SK-N-MC (cell line): ENCODE results near the gene GPATCH8.

ENCODE experiments used
- DNase-seq: peaks from one replicate; pipeline ENCODE4 v3.0.0-alpha.2; 2011; ENCODE audit warnings: low read depth, low spot score
- H3K27ac ChIP-seq: fragments of 200-600 bp; sonication (generic); 2 replicates; pipeline ENCODE4 v1.5.1; 2016; ENCODE audit warnings: mixed run types
- H3K36me3 ChIP-seq: fragments of 200-600 bp; sonication (generic); 2 replicates; pipeline ENCODE4 v1.6.1; 2017; ENCODE audit warnings: antibody characterized with exemption, low read length, mixed read lengths; ENCODE audit not compliant: insufficient read depth
- H3K4me3 ChIP-seq: fragments of 200-600 bp; sonication (generic); 2 replicates; pipeline ENCODE4 v1.5.1; 2016
- H3K9ac ChIP-seq: fragments of 200-600 bp; sonication (generic); 2 replicates; pipeline ENCODE4 v1.8.0; 2017; ENCODE audit warnings: mixed run types, mixed read lengths; ENCODE audit not compliant: insufficient read length
- H3K9me3 ChIP-seq: fragments of 200-600 bp; sonication (generic); 2 replicates; pipeline ENCODE4 v1.6.1; 2017; ENCODE audit warnings: low read depth, mild to moderate bottlenecking, antibody characterized with exemption, low read length, moderate library complexity, mixed read lengths
- EZH2 ChIP-seq: fragments of 200-600 bp; sonication (generic); IDR thresholded peaks from one replicate; pipeline ENCODE4 v1.6.1; 2017; ENCODE audit warnings: antibody characterized with exemption
- FOXP2 ChIP-seq: optimal IDR thresholded peaks from 2 replicates; pipeline ENCODE3; 2011; ENCODE audit warnings: mild to moderate bottlenecking, moderate library complexity; ENCODE audit not compliant: insufficient read depth; ENCODE audit errors: extremely low read length, control extremely low read depth
- POLR2AphosphoS5 ChIP-seq: IDR thresholded peaks from 2 replicates; pipeline ENCODE4 v1.6.1; 2012; ENCODE audit warnings: mild to moderate bottlenecking, low read depth, low read length, borderline replicate concordance

Gene GPATCH8

DNA sequence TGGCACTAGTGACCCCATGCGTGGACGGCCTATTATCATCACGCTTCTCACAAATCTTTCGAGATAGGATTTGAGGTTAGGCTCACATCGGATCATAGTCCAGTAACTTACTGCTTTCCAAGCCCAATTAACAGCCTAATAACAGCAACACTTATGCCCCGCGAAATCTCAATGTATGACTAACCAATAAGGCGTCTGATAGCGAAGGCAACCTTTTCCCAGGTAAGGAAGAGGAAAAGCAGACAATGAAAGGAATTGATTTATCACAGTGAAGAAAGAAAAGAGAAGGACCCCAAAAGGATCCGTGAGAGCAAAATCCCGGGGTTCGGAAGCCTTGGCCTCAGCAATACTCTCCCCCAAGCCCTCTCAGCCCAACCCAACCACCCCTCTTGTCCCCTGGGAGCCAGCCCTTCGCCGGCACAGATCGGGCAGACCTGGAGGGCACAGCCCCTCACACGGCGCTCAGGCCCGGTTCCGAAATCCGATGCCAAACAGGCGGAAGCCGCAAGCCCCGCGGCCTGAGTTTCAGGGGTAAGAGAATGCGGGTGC lies 534 bp downstream of the GPATCH8 start:
- Histone ChIP-seq H3K27ac (peak overlapping the region; percentile 81), H3K9ac (peak overlapping the region; percentile 98), H3K9me3 (no peaks in the 10 kb centered on the region), H3K4me3 (peak overlapping the region; percentile 79), H3K36me3 (peaks cover 8% of the 10 kb centered on the region; the same call in 1 of the 2 replicates)
- no peak for DNase-seq
- TF ChIP-seq EZH2, result no peak
- no peak for TF ChIP-seq POLR2AphosphoS5
- TF ChIP-seq FOXP2, result no peak

DNA sequence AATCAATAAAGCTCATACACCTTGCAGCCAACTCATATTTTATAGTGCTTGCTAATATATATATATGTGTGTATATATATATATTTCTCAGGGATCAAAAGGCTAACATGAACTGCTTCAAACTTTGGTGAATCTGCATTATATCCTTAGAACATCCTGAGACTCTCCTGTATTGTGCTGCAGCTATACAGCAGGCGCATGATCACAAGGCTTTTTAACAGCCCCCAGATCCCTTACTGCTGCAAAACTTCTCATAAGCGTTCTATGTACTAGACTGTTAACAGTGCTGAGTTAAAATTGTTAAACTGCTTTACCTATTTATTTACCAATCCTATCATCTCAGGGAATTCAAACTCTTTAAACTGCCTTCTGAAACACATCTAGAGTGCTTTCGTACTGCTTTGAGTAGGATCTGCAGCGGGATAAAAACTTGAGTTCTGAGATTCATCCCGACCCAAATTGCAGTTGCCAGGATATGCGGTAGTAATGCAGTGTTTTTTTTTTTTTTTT lies 1.3 kb downstream of the GPATCH8 start:
- TF ChIP-seq FOXP2 (no peak), EZH2 (no peak), POLR2AphosphoS5 (no peak)
- 0 out of 2 replicates have a peak overlapping the region, but pooled peaks have one; percentile 3 for H3K27ac ChIP-seq
- no peak for DNase-seq
- peaks cover 8% of the 10 kb centered on the region; the same call in 1 of the 2 replicates for H3K36me3 ChIP-seq
- H3K4me3 ChIP-seq, result peak overlapping the region; percentile 79
- peak overlapping the region; percentile 98 for H3K9ac ChIP-seq
- H3K9me3 ChIP-seq, result no peaks in the 10 kb centered on the region

DNA sequence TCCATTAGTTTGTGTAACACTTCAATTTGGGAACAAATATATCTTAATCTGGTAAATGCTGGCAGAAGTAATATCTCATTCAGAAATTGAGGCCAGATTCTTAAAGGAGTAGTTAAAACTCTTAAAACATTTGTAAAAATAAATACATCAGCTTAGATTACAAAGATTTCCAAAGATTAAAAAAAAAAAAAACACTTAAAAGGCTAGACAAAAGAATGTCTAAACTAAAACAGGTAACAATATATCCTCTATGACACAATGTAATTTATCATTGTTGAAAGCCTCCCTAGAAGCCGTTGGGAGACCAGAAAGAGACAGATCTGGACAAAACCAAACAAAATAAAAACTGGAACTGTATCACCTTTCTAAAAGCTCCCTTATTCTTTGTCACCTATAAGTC lies 3.5 kb downstream of the GPATCH8 start:
- Histone ChIP-seq H3K9ac (no peak overlapping the region), H3K27ac (peak overlapping the region; percentile 22; the same call in 1 of the 2 replicates), H3K9me3 (no peaks in the 10 kb centered on the region), H3K4me3 (peak overlapping the region; percentile 51), H3K36me3 (peaks cover 11% of the 10 kb centered on the region; the same call in 1 of the 2 replicates)
- no peak for DNase-seq
- TF ChIP-seq POLR2AphosphoS5 (no peak), EZH2 (no peak), FOXP2 (no peak)

DNA sequence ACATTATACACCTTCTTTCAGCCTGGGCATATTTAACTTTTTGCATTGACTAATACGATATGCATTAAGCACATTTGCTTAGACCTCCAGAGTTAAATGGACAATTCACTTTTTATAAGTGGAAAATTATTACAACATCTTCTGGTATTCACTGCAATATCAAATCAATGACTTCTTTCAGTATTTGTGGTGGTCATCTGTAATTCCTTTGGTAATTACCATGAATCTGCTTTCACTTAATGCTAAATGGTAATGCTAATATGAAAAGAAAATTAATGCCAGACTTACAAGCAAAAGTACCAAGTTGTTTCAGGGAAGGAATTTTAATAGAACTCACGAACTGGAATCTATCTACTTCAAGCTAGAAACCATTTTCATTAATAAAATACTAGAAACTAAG lies 6.4 kb downstream of the GPATCH8 start:
- Histone ChIP-seq H3K9me3 (no peaks in the 10 kb centered on the region), H3K27ac (peak overlapping the region; percentile 65), H3K9ac (peak overlapping the region; percentile 19), H3K36me3 (peaks cover 27% of the 10 kb centered on the region), H3K4me3 (no peak overlapping the region)
- no peak for DNase-seq
- TF ChIP-seq EZH2, result no peak
- TF ChIP-seq POLR2AphosphoS5, result no peak
- TF ChIP-seq FOXP2, result no peak

DNA sequence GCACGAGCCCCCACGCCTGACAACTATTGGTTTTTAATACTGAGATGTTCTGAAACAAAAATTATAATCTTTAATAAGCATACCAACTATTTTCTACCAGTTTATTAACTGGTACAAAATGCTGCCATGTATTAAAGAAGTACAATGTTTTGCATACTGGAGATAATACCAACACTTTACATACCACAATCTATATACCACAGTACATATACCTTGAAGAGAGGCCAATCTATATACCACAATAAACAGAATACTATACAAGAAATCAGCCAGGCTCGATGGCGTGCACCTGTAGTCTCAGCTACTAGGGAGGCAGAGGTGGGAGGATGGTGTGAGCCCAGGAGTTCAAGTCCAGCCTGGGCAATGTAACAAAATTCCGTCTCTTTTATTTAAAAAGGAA lies 9.9 kb downstream of the GPATCH8 start:
- TF ChIP-seq POLR2AphosphoS5 (no peak), FOXP2 (no peak), EZH2 (no peak)
- peaks cover 45% of the 10 kb centered on the region for H3K36me3 ChIP-seq
- H3K9ac ChIP-seq, result no peak overlapping the region
- no peak for DNase-seq
- no peaks in the 10 kb centered on the region for H3K9me3 ChIP-seq
- H3K4me3 ChIP-seq, result no peak overlapping the region
- no peak overlapping the region for H3K27ac ChIP-seq

DNA sequence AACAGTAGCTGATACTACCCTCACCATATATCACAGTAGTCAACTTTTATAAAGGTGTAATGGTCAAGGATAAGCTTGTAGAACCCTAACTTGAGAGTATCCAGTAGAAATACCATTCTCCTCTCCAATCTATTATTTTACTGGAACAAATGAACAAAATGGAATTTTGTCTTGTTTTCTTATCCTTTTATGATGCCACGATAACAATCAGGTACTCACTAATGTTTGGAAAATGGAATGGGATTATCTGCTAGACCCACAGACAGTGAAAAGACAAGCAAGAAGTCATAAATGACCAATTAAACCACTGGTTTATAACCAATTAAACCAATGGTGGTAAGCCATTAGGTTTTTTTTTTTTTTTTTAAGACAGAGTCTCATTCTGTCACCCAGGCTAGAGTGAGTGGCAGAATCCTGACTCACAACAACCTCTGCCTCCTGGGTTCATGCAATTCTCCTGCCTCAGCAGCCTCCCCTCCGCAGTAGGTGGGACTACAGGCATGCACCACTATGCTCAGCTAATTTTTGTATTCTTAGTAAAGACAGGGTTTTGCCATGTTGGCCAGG lies 10.4 kb downstream of the GPATCH8 start:
- no peak for TF ChIP-seq POLR2AphosphoS5
- no peak for TF ChIP-seq FOXP2
- no peak overlapping the region for H3K9ac ChIP-seq

DNA sequence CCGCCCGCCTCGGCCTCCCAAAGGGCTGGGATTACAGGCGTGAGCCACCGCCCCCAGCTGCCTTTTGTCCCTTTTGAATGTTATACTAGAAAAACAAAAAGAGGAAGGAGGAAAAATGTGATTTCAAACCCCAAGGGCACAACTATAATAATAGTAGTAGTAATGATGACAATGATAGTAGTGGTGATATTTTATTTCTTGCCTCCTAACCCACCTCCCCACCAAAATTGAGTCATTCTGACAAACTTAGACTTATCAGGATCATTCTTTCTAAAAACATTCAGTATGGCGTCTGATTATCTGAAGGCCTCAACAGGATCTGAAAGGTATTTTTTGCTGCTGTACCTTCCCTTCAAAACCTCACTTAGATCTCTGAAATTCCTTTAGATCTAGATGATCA lies 13.6 kb downstream of the GPATCH8 start:
- H3K4me3 ChIP-seq, result no peak overlapping the region
- DNase-seq, result no peak
- no peak overlapping the region for H3K9ac ChIP-seq
- H3K27ac ChIP-seq, result no peak overlapping the region
- H3K9me3 ChIP-seq, result no peaks in the 10 kb centered on the region
- peaks cover 39% of the 10 kb centered on the region for H3K36me3 ChIP-seq
- no peak for TF ChIP-seq FOXP2
- TF ChIP-seq EZH2, result no peak
- no peak for TF ChIP-seq POLR2AphosphoS5

More for the DNA sequence above, 10.4 kb downstream of the GPATCH8 start:
- peaks cover 45% of the 10 kb centered on the region for H3K36me3 ChIP-seq
- H3K4me3 ChIP-seq, result no peak overlapping the region
- H3K9me3 ChIP-seq, result no peaks in the 10 kb centered on the region
- no peak overlapping the region for H3K27ac ChIP-seq
- DNase-seq, result no peak

DNA sequence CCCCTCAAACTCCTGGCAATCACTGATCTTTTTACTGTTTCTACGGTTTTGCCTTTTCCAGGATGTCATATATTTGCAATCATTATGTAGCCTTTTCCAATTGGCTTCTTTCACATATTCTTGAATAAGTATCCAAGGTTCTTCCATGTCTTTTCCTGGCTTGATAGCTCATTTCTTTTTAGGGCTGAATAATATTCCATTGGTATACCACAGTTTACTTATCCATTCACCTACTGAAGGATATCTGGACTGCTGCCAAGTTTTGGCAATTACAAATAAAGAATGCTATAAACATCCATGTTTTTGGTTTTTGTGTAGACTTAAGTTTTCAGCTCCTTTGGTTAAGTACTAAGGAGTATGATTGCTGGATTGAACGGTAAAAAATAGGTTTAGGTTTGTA lies 16.0 kb downstream of the GPATCH8 start:
- Histone ChIP-seq H3K9me3 (no peaks in the 10 kb centered on the region), H3K4me3 (no peak overlapping the region), H3K36me3 (peaks cover 25% of the 10 kb centered on the region), H3K27ac (no peak overlapping the region), H3K9ac (no peak overlapping the region)
- TF ChIP-seq EZH2 (no peak), FOXP2 (no peak), POLR2AphosphoS5 (no peak)
- DNase-seq, result no peak

DNA sequence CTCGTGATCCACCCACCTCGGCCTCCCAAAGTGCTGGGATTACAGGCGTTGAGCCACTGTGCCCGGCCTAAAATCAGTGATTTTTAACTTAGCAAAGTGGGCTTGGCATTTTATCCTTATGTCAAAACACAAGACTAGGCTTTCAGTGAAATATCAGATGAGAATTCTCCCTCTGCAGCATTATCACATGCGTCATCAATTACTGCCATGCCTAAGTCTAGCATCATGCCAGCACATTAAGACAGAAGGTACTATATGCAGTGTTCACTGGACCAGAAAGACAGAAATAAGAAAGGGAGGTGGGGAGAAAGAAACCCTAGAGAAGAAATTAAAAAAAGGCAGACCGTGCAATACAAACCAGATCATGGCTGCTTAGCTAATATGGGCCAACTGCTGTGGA lies 29.8 kb downstream of the GPATCH8 start:
- Histone ChIP-seq H3K9ac (no peak overlapping the region), H3K9me3 (no peaks in the 10 kb centered on the region), H3K27ac (no peak overlapping the region; the same call in 1 of the 2 replicates), H3K36me3 (peaks cover 21% of the 10 kb centered on the region), H3K4me3 (no peak overlapping the region)
- TF ChIP-seq FOXP2, result no peak
- no peak for TF ChIP-seq POLR2AphosphoS5
- TF ChIP-seq EZH2, result no peak
- DNase-seq, result no peak
